ENCODE measurements around the gene TMEM185A.
"Not testable (repeated sequence)": the region's sequence is repeated elsewhere in the genome, so short reads cannot be mapped to it uniquely, and the experiment has no call there.

The TMEM185A gene

GRCh38 chrX:149619662-149620061 is 11.9 kb downstream of the TMEM185A start:
- not testable (repeated sequence) for DNase-seq

DNA sequence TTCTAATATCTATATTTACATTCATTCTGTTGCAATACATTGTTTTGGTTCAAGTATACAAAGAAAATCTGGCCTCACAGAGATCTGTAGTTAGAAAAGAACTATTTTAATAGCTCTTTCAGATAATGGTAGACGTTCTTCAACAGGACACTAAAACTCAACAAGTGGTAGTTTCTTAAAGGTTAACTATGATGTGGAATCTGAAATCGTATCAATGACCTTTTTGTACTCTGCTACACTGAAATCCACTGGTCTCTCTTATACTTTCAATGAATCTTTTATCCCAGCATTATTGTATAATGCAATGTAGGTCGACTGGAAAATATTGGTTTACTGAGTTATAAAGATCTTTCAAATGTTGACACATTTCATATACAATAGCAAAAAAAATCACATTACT is 12.7 kb downstream of the TMEM185A start:
- no peak for DNase-seq

DNA sequence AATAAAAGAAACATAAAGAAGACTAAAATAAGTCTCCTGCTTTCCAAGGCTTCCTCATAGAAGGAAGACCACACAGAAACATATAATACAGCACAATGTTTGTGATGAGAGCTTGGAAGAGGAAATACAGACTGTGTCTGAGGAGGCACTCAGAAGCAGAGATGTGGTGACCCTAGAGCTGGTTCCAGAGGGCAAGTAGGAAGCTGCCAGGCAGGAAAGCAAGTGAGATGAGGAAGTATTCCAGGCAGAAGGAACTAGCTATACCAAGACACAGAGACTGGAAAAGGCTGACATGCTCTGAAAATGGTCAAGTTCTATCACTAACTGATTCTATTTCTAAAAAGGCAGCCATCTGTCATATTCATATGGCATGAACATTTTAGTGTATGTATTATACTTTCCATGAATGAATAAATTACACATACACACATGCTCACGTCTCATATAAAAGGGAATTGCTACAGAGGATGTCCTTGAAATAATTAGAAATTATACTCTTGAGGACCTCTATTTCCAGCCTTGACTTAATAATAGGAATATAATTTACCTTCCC is 19.9 kb downstream of the TMEM185A start:
- DNase-seq: no peak

DNA sequence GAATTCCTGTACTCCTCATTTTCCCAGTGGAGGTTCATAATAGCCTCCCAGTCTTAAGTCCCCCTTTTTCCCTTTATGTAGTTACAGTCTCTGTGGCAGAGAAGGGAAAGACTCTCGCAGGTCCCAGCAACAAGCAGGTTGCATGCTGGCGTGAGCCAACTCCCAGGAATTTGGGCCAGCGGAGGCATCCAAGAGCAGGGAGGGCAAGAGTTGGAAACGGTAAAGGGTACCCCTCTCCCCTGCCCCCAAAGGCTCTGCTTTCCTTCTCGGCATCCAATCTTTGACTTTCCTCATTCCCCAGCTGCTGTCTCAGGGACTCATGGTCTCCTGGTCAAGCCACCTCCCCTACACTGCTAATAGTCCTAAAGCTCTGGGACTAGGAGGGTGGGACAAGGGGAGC is 21.1 kb downstream of the TMEM185A start:
- no peak for DNase-seq

DNA sequence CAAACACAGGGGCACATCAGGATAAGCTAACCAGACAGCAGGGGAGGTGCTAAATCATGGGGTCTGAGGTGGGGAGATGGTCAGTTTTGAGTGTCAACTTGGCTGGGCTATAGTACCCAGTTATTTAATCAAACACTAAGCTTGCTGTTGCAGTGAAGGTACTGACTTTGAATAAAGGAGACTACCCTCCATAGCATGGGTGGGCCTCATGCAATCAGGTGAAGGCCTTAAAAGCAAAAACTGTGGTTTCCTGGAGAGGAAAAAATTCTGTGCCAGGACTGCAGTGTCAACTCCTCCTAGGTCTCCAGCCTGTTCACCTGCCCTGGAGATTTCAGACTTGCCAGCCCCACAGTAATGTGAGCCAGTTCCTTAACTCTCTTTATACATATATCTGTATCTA is 23.9 kb downstream of the TMEM185A start:
- DNase-seq: no peak

- not testable (repeated sequence) for DNase-seq
Observed at GRCh38 chrX:149605248-149605885, 26.2 kb downstream of the TMEM185A start.

- DNase-seq: not testable (repeated sequence)
Observed at GRCh38 chrX:149598603-149599002, 33.0 kb downstream of the TMEM185A start.

DNA sequence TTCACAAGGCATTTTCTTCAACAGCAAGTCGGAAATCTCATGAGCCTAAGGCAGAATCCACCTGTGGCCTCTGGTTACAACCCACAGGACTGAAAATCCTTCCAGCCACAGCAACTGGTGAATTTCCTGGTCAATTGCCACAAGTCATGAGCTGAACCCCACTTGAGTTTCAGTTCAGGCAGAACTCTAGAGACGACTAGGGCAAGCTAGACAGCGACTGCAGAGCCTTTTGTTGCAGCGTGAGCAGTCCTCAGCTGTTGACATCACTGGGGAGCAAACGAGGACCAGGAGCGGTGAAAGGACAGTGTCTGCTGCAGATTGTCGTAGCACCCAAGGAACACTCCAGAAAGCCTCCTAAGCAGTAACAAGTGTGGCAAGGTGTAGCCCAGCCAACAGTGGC is 35.6 kb downstream of the TMEM185A start:
- DNase-seq: not testable (repeated sequence)

- DNase-seq: not testable (repeated sequence)
Observed at GRCh38 chrX:149595214-149595613, 36.4 kb downstream of the TMEM185A start, which contains the start of gene HSFX2. TSS of gene HSFX2 (minus strand) at chrX:149595314. CDS start at chrX:149594700, 614 bp downstream.

- DNase-seq: not testable (repeated sequence)
Observed at GRCh38 chrX:149590993-149591392, 40.6 kb downstream of the TMEM185A start.

DNA sequence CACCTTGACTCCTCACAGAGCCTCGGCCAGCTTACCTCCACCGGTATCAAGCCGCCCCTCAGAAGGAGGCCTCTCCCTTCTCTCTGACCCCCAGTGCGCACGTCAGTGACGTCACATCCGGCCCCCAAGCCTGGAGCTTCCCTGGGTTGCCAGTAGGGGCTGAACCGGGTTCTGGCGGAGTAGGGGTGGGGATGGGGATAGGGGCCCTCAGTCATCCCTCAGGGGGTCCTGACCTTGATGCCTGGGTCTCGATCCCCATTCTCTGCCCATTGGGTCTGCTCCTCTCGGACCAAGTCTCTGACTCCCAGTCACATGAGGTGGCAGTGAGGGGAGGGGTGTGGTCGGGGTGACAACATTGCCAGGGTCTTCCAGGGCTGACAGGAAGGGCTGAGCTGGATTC is 44.2 kb downstream of the TMEM185A start, which contains the start of gene MAGEA9B:
Gene MAGEA9B (minus strand): TSS at position 101 of the 400 bp plus-strand sequence. CDS start 4,280 bp downstream, outside the sequence.
- DNase-seq: not testable (repeated sequence)

GRCh38 chrX:149585631-149586030 is 46.0 kb downstream of the TMEM185A start:
- not testable (repeated sequence) for DNase-seq

DNA sequence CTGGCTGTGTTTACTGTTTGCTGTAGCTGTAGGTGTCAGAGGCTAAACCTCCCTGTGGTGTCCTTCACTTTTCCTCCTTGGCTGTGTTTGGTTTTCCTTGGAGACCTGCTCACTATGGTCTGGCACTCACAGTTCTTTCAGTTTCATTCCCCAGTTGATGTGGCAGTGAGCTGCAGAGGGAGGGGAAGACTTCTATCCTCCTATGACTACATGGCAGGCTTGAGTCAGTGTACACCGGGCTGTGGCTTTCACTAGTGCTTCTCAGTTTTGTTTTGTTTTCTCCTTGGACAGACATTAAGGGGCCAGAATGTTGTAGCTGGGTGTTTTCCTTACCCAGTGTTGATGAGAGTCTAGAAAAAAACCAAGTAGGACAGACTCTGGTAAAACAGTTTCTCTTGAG is 58.1 kb downstream of the TMEM185A start:
- DNase-seq: not testable (repeated sequence)

GRCh38 chrX:149572743-149573142 is 58.8 kb downstream of the TMEM185A start:
- DNase-seq: no peak

DNA sequence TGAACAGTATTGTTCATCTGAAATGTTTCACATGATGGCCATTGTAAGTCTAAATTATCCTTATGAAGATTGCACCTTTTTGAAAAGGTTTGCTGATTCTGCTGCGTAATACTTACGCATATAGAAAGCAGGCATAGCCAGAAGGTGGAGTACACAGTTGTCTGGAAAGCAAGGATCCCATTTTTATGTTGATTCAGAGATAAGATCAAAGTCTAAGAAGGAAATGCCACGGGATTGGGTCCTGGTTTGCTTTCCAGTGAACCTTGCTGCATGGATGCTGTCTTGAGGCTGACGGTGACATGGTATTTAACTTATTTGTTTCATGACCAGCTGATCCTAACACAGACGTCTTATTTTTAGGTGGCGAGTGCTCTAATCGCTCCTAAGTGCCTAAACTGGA is 59.8 kb downstream of the TMEM185A start:
- no peak for DNase-seq

DNA sequence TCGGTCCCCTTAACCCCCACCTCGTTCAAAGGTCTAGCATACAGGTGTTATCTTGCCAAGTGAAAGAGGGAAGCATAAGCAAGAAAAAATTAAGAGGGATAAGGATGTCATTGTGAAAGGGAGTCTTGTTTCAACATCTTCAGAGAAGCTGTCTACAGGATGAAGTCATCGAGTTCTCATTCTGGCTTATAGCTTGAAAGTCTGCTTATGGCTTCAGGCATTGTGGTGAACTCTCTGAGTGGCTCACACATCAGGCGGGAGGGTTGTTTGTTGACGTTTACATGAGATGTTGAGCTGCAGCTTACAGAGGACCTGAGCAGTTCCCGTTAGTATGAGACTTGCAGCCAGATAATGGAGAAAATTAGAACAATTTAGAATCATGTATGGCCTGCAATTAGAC is 60.9 kb downstream of the TMEM185A start:
- peak; percentile 3 for DNase-seq

DNA sequence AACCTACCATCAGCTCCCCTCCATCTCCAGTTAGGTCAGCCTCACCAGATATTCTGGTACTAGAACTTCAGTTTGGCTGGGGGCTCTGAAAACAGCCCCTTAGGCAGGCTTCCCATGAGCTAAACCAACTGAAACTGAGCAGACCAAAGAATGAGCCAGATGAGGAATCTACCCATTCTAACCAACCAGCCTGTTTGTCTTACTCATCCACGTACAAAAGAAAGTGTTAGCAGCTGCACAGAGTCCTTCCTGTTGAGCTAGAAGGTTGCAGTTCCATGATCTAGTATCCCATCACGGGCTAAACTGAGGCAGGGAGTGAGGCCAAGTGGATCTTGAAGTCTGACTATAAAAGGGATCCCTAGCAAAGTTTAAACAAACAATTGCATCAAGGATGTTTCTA is 61.8 kb downstream of the TMEM185A start:
- no peak for DNase-seq

DNA sequence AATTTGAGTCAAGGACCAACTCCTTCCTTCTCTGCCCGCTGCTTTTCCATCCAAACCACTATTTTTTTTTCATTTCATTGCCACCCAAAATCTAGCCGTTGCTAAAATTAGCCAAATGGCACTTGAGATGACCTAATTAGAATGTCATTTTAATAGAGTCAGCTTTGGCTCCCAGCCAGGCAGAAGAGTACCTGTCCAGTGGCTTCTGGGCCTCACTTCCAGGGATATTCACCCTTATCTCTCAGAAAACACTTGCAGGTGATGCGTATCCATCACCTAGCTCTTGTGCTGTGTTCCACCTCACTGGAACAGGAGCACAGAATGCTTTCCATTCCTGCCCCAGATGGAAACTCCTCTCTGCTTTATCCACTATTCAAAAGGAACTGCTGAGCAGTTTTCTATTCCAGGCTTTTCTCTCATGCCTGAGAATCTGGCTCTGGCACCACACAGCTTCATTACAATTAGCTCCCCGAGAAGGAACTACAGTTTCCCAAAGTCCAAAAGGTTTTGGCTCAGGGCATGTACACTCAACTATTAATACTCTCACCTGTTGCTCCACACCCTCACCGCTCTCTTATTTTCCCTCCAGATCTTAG is 62.8 kb downstream of the TMEM185A start:
- no peak for DNase-seq

DNA sequence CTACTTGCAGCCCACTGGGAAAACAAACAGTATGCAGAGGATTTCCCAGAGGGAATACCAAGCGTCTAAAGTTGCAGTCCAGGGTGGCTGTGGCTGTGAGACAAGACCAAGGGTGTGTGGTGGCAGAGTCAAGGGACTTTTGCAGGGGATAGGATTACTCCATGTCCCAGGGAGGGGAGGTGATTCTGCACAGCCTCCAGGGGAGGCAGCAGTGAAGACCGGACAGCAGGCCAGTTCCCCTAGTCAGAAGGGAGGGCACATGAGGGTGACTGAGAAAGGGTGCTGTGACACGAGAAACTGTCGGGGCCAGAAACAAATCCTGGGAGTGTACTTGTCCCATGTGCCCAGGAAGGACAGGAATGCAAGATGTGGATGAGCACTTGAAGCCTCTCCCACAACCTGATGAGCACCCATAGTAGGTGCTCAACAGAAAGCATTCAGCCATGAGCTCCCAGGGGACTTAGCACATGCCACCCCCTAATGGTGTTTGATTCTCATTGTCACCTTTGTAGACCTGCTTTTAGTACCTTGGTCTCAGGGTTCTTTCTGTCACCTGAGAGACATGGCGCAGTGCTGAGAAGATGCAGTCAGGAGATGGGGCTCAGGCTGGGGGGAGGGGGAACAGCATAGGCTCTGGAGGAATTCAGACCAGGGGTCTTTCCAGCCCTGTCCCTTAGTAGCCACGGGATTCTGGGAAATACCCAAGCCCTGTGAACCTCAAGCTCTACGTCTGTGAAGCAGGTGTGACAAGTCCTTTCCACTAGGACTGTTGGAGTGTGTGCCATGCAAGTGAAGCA is 63.8 kb downstream of the TMEM185A start:
- no peak for DNase-seq

DNA sequence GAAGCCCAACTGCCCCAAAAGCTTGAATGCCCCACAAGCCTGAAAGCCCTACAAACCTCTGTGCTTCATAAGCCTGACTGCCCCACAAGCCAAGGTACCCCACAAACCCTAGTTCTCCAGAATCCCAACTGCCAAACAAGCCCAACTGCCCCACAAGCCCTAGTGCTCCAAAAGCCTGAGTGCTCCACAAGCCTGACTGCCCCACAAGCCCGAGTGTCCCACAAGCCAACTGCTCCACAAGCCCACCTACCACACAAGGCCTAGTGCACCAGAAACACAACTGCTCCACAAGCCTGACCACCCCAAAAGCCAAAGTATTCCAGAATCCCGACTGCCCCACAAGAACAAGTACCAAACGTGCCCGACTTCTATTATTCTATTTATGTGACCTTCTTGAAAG is 68.2 kb downstream of the TMEM185A start:
- no peak for DNase-seq

DNA sequence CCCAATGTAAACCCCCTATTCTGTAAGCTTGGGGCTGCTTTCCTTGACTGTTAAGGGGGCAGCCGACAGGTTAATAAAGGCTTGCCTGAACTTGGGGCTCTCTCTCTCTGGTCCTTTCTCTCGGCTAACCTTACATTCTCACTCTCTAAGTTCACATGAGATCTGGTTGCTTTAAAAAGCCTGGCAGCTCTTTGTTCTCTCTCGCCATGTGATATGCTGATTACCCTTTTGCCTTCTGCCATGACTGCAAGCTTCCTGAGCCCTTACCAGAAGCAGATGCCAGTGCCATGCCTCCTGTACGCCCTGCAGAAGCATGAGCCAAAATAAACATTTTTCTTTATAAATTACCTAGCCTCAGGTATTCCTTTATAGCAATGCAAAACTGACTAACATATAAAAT is 76.3 kb downstream of the TMEM185A start:
- DNase-seq: not testable (repeated sequence)

DNA sequence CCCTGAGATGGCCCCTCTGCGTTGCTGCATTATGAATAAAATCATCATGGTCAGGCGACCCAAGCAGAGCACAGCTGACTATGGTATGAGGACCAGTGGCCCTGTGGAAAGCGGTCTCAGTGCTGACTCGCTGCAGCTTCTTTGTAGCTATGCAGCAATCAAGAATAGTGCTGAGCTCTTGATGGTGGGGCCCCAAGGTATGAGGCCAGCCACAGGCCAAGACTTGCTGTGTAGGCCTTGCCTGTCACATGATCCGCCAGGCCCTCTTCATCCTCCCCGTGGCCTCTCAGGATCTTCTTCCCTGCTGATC is 79.7 kb downstream of the TMEM185A start:
- DNase-seq: not testable (repeated sequence)

GRCh38 chrX:149551245-149551938 is 80.2 kb downstream of the TMEM185A start:
- DNase-seq: not testable (repeated sequence)
